Mononuclear cell (primary cell): ENCODE measurements around the gene PDHX. TPM values are rescaled to one million over a fixed set of nuclear protein-coding genes. Genes with fewer than 3 reads are reported as not detected.
A peak's percentile ranks its signal among the peaks of the same experiment; 100 is the strongest.

Experiments
- H3K27me3 ChIP-seq: 2 replicates; pipeline ENCODE4 v1.6.0; 2011; ENCODE audit warnings: low read length, control low read depth; ENCODE audit not compliant: insufficient read depth
- H3K4me1 ChIP-seq: 2 replicates; pipeline ENCODE4 v1.5.1; 2011; ENCODE audit warnings: mild to moderate bottlenecking, low read length, control low read depth; ENCODE audit not compliant: insufficient read depth
- H3K4me3 ChIP-seq: 2 replicates; pipeline ENCODE4 v1.5.1; 2011; ENCODE audit warnings: mild to moderate bottlenecking, low read length, moderate library complexity
- H3K9me3 ChIP-seq: 2 replicates; pipeline ENCODE4 v1.5.1; 2011; ENCODE audit warnings: low read depth, mild to moderate bottlenecking, control low read depth, low read length
- total RNA-seq: library from RNA; depleted of rRNA; stranded (reverse); fragments of >200 nt; gene quantifications from one replicate; pipeline ENCODE4 v1.2.3, GENCODE V29; 2012

PDHX gene
- total RNA-seq, 1 donor = 16.9 TPM

- Histone ChIP-seq H3K9me3 (no peaks in the 10 kb centered on the region), H3K4me3 (no peak overlapping the region), H3K27me3 (no peaks in the 10 kb centered on the region), H3K4me1 (peaks cover 34% of the 10 kb centered on the region)
Measured at GRCh38 chr11:35030716-35031213, 114.3 kb downstream of the PDHX start.

GRCh38 chr11:35031346-35031745 is 114.9 kb downstream of the PDHX start:
- Histone ChIP-seq H3K4me1 (peaks cover 39% of the 10 kb centered on the region), H3K4me3 (no peak overlapping the region), H3K9me3 (no peaks in the 10 kb centered on the region), H3K27me3 (no peaks in the 10 kb centered on the region)

- peaks cover 41% of the 10 kb centered on the region for H3K4me1 ChIP-seq
- H3K27me3 ChIP-seq = no peaks in the 10 kb centered on the region
- H3K4me3 ChIP-seq = no peak overlapping the region
- H3K9me3 ChIP-seq = no peaks in the 10 kb centered on the region
Measured at GRCh38 chr11:35031867-35032266, 115.4 kb downstream of the PDHX start.

- Histone ChIP-seq H3K4me3 (no peak overlapping the region), H3K27me3 (no peaks in the 10 kb centered on the region), H3K9me3 (no peaks in the 10 kb centered on the region), H3K4me1 (peaks cover 42% of the 10 kb centered on the region)
Measured at GRCh38 chr11:35033011-35033410, 116.6 kb downstream of the PDHX start.

- Histone ChIP-seq H3K4me1 (peaks cover 41% of the 10 kb centered on the region), H3K27me3 (no peaks in the 10 kb centered on the region), H3K4me3 (no peak overlapping the region), H3K9me3 (no peaks in the 10 kb centered on the region)
Measured at GRCh38 chr11:35034401-35034800, 118.0 kb downstream of the PDHX start.

GRCh38 chr11:35035894-35036408 is 119.5 kb downstream of the PDHX start:
- Histone ChIP-seq H3K4me1 (peaks cover 29% of the 10 kb centered on the region), H3K9me3 (no peaks in the 10 kb centered on the region), H3K27me3 (no peaks in the 10 kb centered on the region), H3K4me3 (no peak overlapping the region)

GRCh38 chr11:35036639-35037038 is 120.2 kb downstream of the PDHX start:
- Histone ChIP-seq H3K4me1 (peaks cover 25% of the 10 kb centered on the region), H3K4me3 (no peak overlapping the region), H3K9me3 (no peaks in the 10 kb centered on the region), H3K27me3 (no peaks in the 10 kb centered on the region)

- Histone ChIP-seq H3K4me3 (no peak overlapping the region), H3K4me1 (peaks cover 36% of the 10 kb centered on the region), H3K9me3 (no peaks in the 10 kb centered on the region), H3K27me3 (no peaks in the 10 kb centered on the region)
Measured at GRCh38 chr11:35038211-35038928, 122.0 kb downstream of the PDHX start.

GRCh38 chr11:35039076-35039475 is 122.7 kb downstream of the PDHX start:
- H3K4me1 ChIP-seq = peaks cover 43% of the 10 kb centered on the region
- no peak overlapping the region for H3K4me3 ChIP-seq
- no peaks in the 10 kb centered on the region for H3K27me3 ChIP-seq

GRCh38 chr11:35040221-35040942 is 124.0 kb downstream of the PDHX start:
- Histone ChIP-seq H3K9me3 (no peaks in the 10 kb centered on the region), H3K4me1 (peaks cover 53% of the 10 kb centered on the region), H3K27me3 (no peaks in the 10 kb centered on the region), H3K4me3 (peak overlapping the region; percentile 10)

More at GRCh38 chr11:35039076-35039475, 122.7 kb downstream of the PDHX start:
- no peaks in the 10 kb centered on the region for H3K9me3 ChIP-seq

GRCh38 chr11:35041070-35041554 is 124.7 kb downstream of the PDHX start:
- H3K4me3 ChIP-seq = no peak overlapping the region

GRCh38 chr11:35042224-35042623 is 125.8 kb downstream of the PDHX start:
- H3K9me3 ChIP-seq = no peaks in the 10 kb centered on the region
- no peaks in the 10 kb centered on the region for H3K27me3 ChIP-seq
- no peak overlapping the region for H3K4me3 ChIP-seq
- peaks cover 56% of the 10 kb centered on the region for H3K4me1 ChIP-seq

More at GRCh38 chr11:35041070-35041554, 124.7 kb downstream of the PDHX start:
- no peaks in the 10 kb centered on the region for H3K27me3 ChIP-seq
- peaks cover 53% of the 10 kb centered on the region for H3K4me1 ChIP-seq
- H3K9me3 ChIP-seq = no peaks in the 10 kb centered on the region

GRCh38 chr11:35042913-35043312 is 126.5 kb downstream of the PDHX start:
- H3K27me3 ChIP-seq = no peaks in the 10 kb centered on the region
- H3K9me3 ChIP-seq = no peaks in the 10 kb centered on the region
- H3K4me1 ChIP-seq = peaks cover 63% of the 10 kb centered on the region
- no peak overlapping the region for H3K4me3 ChIP-seq

GRCh38 chr11:35043936-35044335 is 127.5 kb downstream of the PDHX start:
- Histone ChIP-seq H3K9me3 (no peaks in the 10 kb centered on the region), H3K4me1 (peaks cover 73% of the 10 kb centered on the region), H3K27me3 (no peaks in the 10 kb centered on the region), H3K4me3 (no peak overlapping the region)

GRCh38 chr11:35045236-35045820 is 128.9 kb downstream of the PDHX start:
- Histone ChIP-seq H3K9me3 (no peaks in the 10 kb centered on the region), H3K4me1 (peaks cover 86% of the 10 kb centered on the region), H3K27me3 (no peaks in the 10 kb centered on the region), H3K4me3 (no peak overlapping the region)
